ENCODE data around the gene C1orf232.
A peak's percentile ranks its signal among the peaks of the same experiment; 100 is the strongest.

C1orf232 gene

DNA sequence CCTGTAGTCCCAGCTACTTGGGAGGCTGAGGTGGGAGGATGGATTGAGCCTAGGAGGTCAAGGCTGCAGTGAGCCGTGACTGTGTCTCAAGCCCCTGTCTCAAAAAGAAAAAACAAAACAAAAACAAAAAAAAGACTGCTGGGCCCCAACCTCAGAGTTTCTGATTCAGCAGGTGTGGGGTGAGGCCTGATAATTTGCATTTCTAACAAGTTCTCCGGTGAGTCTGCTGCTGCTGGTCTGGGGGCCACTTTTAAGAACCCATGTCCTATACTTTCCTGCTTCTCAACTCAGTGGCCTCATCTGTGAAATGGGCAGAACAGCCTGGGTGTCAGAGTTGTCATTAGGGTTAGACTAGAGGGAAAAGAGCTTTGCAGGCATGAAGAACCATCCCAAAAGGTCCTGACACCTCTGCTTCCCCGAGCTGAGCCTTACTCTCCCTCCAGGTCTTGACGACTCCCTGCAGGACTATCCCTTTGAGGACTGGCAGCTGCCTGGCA is 11.3 kb upstream of the C1orf232 start:
- no peak for DNase-seq

DNA sequence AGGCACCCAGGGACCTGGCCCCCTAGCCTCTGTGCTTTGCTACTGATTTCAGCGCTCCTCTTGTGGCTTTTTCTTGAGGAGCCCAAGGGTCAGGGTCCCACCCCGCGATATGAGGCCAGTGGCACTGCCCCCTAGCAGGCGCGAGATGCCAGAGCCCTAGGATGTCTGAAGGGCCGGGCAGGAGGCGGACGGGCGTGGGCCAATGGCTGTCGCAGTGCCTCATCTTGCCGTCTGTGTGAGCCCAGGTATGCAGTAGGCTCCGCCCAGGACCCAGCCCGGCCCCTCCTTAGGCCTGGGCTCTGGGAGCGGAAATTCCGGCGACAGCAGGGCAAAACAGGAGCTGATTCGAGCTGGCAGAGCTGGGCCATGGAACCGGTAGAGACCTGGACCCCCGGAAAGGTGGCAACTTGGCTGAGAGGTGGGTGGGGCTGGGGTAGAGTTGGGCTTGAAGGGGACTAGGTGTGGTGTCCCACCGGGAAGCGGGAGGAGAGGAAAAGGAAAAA is 8.5 kb upstream of the C1orf232 start, which contains the start of gene CNKSR1:
Gene CNKSR1 (plus strand): TSS at position 310 of the 503 bp plus-strand sequence. CDS start 57 bp downstream, at position 367.
- DNase-seq, result no peak

DNA sequence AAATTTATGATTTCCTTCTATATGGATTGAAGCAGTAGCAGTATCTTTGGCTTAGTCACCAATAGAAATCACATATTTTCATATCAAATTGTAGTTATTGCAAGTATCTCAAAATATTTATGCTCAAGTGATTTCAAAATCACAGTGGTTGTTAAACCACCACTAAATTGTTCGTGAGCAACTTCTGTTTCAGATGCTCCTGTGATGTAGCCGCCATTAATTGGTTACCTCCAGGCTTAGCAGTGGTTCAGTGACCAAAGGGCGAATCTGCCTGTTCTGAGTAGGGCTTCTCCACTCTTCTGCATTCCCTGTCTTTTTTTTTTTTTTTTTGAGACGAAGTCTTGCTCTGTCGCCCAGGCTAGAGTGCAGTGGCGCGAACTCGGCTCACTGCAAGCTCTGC is 6.6 kb upstream of the C1orf232 start:
- no peak for DNase-seq

DNA sequence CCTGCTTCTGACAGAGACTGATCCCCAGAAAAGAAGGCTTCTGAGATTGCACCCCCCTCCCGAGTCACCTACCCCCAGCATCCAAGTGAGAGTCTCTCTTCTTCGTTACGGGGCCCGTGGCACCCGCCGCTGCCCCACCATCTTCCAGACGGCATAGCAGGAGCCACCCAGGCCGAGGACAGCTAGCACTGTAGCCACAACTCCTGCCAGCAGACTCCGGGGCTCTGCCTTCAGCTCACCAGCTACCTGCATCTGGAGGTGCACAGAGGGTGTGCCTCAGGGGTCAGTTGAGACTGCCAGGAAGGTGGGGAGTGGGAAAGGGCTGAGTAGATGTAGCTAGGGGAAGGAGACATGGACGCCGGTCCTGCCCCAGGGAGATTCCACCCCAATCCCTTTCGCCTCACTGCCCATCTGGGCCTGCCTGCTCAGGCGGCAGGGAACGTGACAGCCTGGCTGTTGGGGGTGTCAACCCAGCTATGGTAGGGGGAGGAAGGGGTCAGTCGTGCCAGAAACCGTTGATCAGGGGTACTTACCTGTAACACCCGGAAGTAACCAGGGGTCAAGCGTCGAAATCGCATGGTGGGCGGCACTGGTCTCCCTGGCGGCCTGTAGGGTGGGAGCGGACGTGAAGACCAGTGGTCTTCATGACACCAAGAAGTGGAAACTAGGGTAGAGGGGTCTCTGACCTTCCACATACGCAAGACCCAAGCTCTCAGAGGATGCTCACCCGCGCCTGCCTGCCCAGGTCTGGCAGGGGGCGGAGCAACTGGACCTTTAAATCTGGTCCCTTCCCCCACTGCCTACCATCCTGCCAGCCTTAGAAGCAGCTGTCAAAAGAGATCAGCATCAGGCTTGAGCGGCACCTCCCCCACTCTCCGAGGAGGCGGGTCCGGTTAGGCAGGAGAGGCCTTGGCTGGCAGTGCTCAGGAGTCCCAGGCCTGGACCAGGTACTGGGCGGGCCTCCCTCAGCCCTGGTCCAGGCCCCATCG is 2.6 kb upstream of the C1orf232 start, which contains the start of gene ZNF593OS:
Gene ZNF593OS (minus strand): TSS at position 749 of the 989 bp plus-strand sequence. CDS start 171 bp downstream, at position 578.
- DNase-seq, result no peak

DNA sequence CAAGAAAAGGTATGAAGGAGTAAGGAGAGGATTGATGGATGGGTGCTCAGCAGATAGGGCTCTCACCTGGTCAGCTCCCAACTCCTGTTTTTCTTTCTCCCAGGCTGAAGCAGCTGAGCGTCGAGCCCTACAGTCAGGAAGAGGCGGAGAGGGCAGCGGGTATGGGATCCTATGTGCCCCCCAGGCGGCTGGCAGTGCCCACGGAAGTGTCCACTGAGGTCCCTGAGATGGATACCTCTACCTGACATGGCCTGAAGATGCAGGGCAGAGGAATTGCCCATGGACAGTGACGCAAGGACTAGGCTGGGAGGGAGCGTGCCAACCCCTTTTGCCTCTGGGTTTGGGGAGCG is 1.7 kb upstream of the C1orf232 start:
- no peak for DNase-seq

DNA sequence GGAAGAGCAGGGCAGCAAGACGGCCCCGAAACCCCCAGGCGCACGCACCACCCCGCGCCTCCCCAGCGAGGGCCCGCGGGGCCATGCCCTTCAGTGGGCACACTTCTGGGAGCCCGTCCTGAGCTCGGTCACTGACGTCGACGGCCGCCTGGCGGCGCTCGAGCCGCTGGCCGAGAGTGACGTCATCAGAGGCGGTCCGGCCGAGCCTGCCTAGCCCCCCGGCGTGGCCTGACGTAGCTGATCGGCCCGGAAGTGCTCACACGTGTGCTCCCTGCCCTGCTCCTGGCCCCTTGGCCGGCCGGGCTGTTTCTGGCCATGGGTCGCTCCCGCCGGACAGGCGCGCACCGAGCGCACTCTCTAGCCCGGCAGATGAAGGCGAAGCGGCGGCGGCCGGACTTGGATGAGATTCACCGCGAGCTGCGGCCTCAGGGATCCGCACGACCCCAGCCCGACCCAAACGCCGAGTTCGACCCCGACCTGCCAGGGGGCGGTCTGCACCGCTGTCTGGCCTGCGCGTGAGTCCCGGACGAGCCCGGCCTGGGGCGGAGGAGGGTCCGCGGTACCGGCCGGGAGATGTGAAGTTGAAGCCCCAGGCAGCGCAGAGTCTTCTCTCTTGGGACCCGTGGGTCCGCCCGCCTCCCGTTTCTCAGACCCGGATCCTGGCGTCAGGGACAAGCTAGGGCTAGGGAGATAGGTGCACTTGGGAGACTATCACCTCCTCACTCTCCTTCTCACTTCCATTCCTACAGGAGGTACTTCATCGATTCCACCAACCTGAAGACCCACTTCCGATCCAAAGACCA is 1.1 kb upstream of the C1orf232 start, which contains the start of gene ZNF593:
Gene ZNF593 (plus strand): TSS at position 240 of the 803 bp plus-strand sequence. CDS start 76 bp downstream, at position 316.
- peak; percentile 7 to 94 (median 83) for DNase-seq

- no peak for DNase-seq
Measured at GRCh38 chr1:26169198-26169554, 413 bp upstream of the C1orf232 start.

DNA sequence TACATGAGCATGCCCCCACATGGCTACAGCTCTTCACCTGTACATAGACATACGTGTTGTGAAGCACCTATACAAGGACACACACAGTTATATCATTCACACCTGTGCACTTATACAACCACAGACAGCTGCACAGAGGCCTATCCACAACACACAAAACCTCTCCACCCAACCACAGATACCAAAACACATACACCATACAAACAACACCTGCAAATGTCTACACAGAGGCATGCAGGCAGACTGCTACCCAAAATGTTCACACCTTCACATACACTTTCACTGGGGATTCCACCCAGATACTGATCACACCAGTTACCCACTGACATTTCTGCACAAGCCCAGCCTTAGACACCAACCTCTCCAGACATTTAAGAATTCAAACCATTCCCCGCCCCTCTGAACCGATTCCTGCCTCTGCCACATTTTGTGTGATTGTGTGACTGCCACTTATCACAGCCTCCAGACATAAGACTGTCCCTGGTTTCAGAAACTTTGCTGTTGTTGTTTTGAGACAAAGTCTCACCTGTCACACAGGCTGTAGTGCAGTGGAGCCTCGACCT is 2.0 kb downstream of the C1orf232 start:
- no peak for DNase-seq

GRCh38 chr1:26164861-26165842 is 3.6 kb downstream of the C1orf232 start:
- DNase-seq, result no peak

DNA sequence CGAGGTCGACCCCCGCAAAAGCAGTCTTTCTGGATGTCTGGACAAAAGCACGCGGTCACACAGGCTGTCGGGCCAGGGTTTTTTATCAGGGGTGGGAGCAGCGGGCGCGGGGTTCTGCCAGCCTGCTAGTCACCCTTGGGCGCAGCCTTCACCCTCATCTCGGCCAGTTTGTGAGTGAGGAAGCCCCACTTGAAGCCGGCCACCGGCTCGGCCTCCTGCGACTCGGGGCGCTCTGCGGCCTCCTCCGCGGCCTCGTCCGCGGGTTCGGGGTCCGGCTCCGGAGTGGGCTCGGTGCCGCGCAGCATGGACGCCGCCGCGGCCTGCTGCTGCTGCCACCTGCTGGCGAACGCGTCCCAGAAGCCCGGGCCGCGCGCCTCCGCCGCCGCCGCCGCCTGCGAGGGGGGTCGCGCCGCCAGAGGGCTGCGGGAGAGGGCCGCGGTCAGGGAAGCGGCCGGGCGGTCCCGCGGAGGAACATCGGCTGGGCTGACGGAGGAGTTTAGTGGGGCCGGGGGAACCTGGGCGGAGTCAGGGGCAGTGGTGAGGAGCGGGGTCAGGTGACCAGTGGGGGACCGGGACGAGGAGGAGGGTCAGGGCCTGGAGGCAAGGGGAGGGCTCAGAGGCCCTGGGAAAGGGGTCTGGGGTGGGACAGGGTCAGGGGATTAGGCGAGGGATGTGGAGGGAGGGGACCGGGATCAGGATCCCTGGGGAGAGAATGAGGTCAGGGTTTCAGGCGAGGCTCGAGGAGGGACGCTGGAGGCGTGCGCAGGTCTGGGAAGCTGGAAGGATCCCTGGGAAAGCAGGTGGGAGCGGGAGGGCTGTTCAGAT is 4.5 kb downstream of the C1orf232 start:
- DNase-seq, result peak in 25 of 51 donors; percentile 6 to 61 (median 27)

- no peak for DNase-seq
Measured at GRCh38 chr1:26163684-26164035, 5.1 kb downstream of the C1orf232 start.

DNA sequence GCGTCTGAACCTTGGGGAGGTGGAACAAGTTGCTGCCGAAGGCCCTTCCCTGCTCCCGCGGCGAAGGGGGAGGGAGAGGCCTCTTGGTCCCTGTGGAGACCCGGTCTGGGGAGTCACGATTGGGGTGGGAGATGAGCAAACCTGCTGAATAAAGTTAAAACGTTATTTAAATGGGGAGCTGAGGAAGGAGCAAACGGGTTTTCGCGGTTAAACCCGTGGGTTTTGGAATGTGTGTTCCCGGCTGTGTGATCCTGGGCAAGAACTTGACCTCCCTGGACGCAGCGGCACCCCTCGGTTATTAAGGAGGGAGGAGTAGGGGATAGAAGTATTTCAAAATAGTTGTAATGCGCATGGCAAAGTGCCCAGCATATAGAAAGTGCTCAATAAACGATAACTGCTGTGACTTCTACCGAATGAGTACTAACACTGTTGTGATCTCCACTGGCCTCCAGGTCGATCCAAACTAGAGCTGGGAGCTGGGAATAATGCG is 6.5 kb downstream of the C1orf232 start:
- DNase-seq, result no peak

DNA sequence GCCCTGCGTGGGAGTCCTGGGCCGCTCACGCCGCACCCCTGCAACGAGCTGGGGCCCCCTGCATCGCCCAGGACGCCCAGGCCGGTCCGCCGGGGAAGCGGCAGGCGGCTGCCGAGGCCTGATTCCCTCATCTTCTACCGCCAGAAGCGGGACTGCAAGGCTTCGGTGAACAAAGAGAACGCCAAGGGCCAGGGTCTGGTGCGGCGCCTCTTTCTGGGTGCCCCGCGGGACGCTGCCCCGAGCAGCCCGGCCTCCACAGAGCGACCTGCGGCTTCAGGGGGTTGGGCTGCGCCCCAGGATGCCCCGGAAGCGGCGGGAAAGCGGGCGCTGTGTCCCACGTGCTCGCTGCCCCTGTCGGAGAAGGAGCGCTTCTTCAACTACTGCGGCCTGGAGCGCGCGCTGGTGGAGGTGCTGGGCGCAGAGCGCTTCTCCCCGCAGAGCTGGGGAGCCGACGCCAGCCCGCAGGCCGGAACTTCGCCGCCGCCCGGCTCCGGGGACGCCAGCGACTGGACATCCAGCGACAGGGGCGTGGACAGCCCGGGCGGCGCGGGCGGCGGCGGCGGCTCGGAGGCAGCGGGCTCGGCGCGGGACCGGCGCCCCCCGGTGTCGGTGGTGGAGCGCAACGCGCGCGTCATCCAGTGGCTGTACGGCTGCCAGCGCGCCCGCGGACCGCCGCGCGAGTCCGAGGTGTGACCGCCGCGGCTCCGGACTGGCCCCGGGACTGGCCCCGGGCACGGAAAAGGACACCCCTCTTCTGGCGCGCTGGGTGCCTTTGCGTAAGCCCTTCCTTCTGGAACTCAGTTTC is 7.1 kb downstream of the C1orf232 start:
- peak in 34 of 51 donors; percentile 20 to 79 (median 51) for DNase-seq

- no peak for DNase-seq
Measured at GRCh38 chr1:26160527-26161414, 8.0 kb downstream of the C1orf232 start.

DNA sequence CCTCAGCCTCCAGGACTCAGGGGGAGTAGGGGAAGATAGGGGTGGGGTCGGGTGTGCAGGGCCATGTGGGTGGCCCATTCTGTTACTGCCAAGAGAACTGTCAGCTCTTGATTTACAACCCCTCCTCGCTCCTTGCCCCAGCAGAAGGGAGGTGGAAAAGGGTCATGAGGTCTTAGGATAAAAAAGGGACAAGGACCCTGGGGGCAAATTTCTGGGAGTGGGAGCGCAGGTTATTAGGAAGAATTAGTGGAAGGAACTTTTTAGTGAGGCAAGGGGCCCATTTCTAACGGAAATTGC is 9.1 kb downstream of the C1orf232 start:
- no peak for DNase-seq

DNA sequence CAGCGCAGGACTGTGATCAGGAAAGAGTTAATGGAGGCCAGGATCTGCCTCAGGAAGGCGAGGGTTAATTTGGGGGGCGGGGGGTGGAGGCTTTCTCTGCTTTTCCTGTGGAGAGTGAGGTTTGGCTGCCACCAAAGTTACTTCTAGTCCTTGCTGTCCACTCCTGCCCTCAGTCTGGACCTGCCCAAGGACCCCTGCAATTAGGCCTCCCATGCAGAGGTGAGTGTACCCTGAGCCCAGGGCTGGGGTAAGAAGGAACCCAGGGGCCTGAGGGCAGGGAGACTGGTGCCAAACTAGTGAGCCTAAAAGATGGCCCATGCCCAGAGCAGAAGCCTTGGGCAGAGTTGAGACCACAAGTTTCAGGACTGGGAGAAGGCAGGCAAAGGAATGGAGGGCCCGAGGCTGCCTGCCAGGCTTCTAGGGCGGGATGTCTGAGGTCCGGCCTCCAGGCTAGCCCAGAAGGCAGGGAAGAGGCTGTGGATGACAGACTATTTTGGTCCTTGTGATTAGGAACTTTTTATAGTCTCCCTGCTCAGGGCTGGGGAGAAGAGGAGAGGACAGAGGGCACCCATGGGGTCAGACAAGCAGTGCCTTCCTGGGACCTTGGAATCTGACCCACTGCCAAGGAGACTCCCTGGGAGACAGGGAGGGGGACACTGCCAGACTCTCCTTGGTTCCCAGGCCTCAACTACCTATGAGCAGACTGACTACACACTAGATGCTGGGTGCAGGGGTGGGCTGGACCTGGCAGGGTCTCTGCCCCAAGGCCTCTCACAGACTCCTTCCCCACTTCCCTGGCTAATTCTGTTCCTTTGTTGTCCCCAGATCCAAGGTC is 9.6 kb downstream of the C1orf232 start, which contains the start of gene FAM110D:
Gene FAM110D (plus strand): TSS at position 172 of the 835 bp plus-strand sequence. CDS start 2,213 bp downstream, outside the sequence.
- DNase-seq, result no peak
